ENCODE data around the gene LYRM2.

The LYRM2 gene

DNA sequence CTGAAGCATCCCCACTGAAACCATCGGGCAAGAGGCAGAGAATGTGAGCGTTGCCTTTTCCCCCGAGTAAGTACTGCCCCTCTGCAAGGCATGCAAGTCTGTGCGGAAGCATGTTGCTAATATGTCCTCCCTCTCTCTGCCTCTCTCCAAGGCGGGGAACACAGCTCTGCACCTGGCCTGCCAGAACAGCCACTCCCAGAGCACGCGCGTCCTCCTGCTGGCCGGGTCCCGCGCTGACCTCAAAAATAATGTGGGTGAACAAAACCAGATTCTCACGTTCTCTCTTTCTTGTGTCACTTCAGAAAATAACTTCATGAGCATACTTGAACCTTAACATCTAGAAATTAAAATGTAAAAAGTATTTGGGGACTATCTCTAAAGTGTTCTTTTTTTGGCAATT, 26.4 kb downstream of the LYRM2 start:
- no peak for DNase-seq (ENCODE audit: low read depth)
- TF ChIP-seq, protein P1, sequence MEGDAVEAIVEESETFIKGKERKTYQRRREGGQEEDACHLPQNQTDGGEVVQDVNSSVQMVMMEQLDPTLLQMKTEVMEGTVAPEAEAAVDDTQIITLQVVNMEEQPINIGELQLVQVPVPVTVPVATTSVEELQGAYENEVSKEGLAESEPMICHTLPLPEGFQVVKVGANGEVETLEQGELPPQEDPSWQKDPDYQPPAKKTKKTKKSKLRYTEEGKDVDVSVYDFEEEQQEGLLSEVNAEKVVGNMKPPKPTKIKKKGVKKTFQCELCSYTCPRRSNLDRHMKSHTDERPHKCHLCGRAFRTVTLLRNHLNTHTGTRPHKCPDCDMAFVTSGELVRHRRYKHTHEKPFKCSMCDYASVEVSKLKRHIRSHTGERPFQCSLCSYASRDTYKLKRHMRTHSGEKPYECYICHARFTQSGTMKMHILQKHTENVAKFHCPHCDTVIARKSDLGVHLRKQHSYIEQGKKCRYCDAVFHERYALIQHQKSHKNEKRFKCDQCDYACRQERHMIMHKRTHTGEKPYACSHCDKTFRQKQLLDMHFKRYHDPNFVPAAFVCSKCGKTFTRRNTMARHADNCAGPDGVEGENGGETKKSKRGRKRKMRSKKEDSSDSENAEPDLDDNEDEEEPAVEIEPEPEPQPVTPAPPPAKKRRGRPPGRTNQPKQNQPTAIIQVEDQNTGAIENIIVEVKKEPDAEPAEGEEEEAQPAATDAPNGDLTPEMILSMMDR (IDR thresholded peaks at IDR 0.05; ENCODE audit: low read depth, low read length, missing control alignments), result no peak
- no peak overlapping the region for H3K4me3 ChIP-seq (ENCODE audit: low read depth, low read length)

- DNase-seq (ENCODE audit: low read depth), result no peak
- TF ChIP-seq, protein P1 (IDR thresholded peaks at IDR 0.05; ENCODE audit: low read depth, low read length, missing control alignments), result no peak
- no peak overlapping the region for H3K4me3 ChIP-seq (ENCODE audit: low read depth, low read length)
These were observed 26.9 kb downstream of the LYRM2 start for GRCh38 chr6:89611666-89612065.

DNA sequence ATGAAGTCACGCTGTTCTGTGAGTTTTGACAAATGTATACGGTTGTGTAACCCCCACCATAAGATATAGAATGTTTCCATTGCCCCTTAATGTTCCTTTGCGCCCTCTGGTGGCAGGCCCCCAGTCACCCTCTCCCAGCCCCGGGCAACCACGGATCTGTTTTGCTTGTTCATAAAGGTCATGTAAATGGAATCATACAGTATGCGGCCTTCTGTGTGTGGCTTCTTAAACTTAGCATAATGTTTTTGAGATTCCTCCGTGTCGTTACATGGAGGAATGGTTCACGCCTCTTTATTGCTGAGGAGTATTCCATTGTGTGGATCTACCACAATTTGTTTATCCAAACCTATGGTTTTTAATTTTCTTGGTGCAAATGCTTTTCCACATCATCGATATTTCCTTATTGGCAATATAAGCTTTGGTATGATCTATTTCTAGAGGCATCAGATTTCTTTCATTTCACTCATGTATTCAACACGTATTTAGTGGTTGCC, 28.4 kb downstream of the LYRM2 start:
- DNase-seq (ENCODE audit: low read depth), result no peak

GRCh38 chr6:89605861-89606260, 32.7 kb downstream of the LYRM2 start:
- TF ChIP-seq, protein P1 (IDR thresholded peaks at IDR 0.05; ENCODE audit: low read depth, low read length, missing control alignments), result no peak
- no peak for DNase-seq (ENCODE audit: low read depth)
- no peak overlapping the region for H3K4me3 ChIP-seq (ENCODE audit: low read depth, low read length)

More for the DNA sequence above, 28.4 kb downstream of the LYRM2 start:
- TF ChIP-seq, protein P1 (IDR thresholded peaks at IDR 0.05; ENCODE audit: low read depth, low read length, missing control alignments), result peak; percentile 83
- H3K4me3 ChIP-seq (ENCODE audit: low read depth, low read length), result no peak overlapping the region

DNA sequence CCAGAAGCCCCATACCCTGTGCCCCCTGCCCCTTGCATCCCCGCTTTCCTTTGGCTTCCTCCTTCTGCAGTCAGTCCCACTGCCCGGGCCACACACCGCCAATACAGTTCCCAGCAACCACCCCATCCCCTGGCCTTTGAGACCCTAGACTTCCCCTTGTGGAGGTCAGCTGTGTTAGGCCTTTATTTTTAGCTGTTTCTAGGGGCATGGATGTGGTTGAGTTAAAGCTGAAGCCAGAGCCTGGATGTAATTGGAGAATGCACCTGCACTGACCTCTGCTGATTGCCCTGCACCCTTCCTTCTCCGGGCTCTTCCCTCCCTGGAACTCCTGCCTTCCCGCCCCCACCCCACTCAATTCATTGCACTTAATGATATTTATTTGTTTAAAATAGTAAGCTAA, 33.9 kb downstream of the LYRM2 start:
- TF ChIP-seq, protein P1 (IDR thresholded peaks at IDR 0.05; ENCODE audit: low read depth, low read length, missing control alignments), result no peak
- no peak for DNase-seq (ENCODE audit: low read depth)
- H3K4me3 ChIP-seq (ENCODE audit: low read depth, low read length), result no peak overlapping the region

- TF ChIP-seq, protein P1 (IDR thresholded peaks at IDR 0.05; ENCODE audit: low read depth, low read length, missing control alignments), result no peak
- H3K4me3 ChIP-seq (ENCODE audit: low read depth, low read length), result no peak overlapping the region
- DNase-seq (ENCODE audit: low read depth), result no peak
These were observed 36.4 kb downstream of the LYRM2 start for GRCh38 chr6:89602166-89602565.

DNA sequence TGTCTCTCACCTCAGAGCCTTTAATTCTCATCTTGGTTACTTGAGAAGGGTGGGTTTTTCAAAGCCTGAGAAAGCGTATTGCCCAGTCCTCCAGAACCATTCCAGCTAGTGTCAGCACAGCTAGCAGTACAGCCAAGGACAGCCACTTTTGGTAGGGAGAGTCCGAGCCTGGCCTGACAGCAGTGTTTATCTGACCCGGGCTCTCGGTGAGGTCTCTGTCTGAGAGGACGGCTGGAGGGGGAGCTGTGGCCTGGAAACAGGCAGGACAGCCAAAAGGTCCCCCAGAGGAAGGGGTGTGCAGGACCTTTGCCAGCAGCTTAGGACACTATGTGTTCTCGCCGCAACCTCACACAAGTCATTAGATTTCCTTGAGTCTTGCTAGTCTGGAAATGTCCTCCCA, 38.8 kb downstream of the LYRM2 start:
- no peak for DNase-seq (ENCODE audit: low read depth)
- no peak overlapping the region for H3K4me3 ChIP-seq (ENCODE audit: low read depth, low read length)
- TF ChIP-seq, protein P1 (IDR thresholded peaks at IDR 0.05; ENCODE audit: low read depth, low read length, missing control alignments), result no peak

Measured in GM12864 (cell line).